HG02938 (cell line): ENCODE measurements around the gene RFX7.
"Not testable (repeated sequence)": the region's sequence is repeated elsewhere in the genome, so short reads cannot be mapped to it uniquely, and the experiment has no call there.

Experiments
- ATAC-seq: cut with Tn5 transposase; IDR thresholded peaks from one replicate; pipeline ENCODE4 v1.9.1; 2021; ENCODE audit warnings: mild to moderate bottlenecking, moderate library complexity; ENCODE audit not compliant: unreplicated experiment

Gene RFX7

DNA sequence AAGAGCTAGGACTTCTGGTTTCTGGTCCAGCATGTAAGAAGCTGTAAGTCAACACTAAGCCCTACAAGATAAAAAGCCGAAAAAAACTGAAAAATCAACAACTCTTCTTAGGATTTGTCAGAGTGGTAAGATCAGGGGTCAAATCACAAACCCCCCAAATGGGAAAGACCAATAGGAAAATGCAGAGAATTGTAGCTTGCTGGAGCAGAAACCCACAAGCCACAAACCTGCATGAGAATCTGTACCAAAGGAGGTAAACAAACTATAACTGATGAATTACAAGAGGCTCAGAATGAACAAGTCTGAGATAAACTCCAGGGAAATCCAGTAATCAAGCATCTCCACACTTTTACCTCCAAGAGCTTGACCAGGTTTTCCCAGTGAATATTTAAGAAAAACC, 36.0 kb downstream of the RFX7 start:
- no peak for ATAC-seq

DNA sequence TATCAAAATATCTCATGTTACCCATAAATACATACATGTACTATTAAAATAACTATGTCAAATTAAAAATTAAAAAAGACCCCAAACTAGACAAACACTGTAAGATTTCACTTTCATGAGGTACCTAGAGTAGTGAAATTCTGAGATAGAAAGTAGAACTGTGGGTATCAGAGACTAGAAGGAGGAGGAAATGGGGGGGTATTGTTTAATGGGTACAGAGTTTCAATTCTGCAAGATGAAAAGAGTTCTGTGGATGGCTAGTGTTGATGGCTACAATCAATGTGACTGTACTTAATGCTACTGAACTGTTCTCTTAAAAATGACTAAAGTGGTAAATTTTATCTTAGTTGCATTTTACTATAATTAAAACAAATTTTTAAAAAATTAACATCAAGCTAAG, 36.6 kb downstream of the RFX7 start:
- peak; percentile 80 for ATAC-seq

DNA sequence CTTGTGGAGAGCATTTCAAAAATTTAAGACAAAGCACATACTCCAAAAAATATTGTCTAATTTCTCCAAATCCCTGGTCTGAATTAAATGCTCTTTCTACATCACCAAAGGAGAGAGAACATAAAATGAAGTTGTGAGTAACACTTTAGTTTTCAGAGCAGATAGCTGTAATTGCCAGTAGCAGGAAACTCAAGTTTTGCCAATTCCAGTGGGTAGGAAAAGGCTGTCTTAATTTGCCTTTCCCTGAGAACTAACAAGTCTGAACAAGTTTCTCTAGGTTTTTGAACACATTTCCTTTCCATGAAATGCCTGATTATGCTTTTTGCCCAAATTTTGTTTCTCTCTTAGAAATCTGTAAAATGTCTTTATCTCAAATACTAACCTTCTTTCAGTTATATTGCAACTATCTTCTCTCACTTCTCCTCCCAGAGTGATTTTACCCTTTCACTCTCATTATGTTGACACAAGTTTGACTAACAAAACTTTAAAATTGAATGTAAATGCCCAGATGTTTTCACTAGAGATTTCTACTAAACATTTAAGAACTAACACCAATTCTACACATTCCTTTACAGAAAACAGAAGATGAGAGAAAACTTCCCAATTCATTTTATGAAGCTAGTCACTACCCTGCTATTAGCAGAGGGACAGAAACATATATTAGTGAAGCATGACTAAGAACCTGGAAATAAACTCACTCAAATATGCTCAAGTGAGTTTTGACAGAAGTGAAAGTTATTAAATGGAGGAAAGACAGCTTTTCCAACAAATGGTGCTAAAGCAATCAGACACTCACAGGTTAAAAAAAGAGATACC, 38.4 kb downstream of the RFX7 start:
- no peak for ATAC-seq

DNA sequence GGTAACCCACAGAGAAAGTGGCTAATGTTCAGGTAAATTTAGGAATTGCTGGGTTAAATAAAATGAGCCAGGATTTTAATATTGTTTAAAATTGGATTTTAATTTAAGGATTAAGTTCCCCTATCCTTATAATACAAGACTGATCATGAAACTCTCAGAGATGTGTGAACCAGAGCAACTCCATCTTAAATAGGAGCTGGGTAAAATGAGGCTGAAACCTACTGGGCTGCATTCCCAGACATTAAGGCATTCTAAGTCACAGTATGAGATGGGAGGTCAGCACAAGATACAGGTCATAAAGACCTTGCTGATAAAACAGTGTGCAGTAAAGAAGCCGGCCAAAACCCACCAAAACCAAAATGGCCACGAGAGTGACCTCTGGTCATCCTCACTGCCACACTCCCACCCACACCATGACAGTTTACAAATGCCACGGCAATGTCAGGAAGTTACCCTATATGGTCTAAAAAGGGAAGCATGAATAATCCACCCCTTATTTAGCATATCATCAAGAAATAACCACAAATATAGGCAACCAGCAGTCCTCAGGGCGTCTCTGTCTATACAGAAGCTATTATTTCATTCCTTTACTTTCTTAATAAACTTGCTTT, 40.3 kb downstream of the RFX7 start:
- not testable (repeated sequence) for ATAC-seq

DNA sequence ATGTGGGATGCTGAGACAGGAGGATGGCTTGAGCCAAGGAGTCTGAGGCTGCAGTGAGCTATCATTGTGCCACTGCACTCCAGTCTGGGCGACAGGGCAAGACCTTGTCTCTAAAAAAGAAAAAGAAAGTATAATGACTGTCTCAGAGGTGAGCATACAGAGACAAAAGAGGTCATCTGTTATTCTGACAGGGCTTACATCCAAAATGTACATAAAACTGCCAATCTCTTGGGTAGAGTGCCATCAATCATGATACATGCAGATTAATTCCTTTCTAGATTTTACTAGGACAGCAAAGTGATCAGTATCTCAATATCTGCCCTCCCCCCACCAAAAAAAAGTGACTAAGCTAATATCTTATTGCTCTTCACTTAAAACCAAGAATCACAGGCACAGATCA, 41.0 kb downstream of the RFX7 start:
- ATAC-seq: no peak

DNA sequence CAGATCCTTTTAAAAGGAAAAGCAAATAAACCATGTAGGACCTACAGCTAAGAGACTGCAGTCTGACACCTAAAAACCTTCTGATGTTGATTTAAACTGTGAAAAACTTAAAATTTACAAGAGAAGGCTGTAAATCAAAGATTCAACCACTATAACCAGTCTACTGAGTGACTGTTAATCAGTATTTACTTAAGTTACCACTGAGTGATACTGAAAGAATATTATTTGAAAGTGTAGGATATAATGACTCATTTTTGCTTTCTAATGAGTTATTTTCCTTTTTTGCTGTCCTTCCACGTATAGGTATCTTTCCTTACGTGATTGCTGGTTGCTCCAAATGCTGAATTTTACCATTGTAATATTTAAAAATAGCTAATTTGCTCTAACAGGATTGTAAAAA, 44.6 kb downstream of the RFX7 start:
- ATAC-seq: peak; percentile 73

DNA sequence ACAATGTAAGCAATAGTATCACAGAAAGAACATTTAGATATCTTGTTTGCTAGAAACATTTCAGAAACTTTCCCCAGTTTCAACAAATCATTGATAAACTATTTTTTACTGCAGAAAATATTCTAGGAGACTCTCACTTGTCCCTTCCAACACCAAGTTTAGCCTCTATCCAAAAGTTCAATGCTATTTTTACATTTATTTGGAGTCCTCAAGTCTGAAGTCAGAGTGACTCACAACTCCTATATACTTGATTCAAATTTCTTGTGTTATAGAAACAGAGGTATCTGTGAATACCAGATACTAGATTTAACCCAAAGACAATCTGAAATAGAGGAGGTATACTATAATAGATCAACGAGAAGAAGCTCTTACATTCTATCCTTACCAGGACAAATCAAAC, 49.6 kb downstream of the RFX7 start:
- ATAC-seq: no peak

DNA sequence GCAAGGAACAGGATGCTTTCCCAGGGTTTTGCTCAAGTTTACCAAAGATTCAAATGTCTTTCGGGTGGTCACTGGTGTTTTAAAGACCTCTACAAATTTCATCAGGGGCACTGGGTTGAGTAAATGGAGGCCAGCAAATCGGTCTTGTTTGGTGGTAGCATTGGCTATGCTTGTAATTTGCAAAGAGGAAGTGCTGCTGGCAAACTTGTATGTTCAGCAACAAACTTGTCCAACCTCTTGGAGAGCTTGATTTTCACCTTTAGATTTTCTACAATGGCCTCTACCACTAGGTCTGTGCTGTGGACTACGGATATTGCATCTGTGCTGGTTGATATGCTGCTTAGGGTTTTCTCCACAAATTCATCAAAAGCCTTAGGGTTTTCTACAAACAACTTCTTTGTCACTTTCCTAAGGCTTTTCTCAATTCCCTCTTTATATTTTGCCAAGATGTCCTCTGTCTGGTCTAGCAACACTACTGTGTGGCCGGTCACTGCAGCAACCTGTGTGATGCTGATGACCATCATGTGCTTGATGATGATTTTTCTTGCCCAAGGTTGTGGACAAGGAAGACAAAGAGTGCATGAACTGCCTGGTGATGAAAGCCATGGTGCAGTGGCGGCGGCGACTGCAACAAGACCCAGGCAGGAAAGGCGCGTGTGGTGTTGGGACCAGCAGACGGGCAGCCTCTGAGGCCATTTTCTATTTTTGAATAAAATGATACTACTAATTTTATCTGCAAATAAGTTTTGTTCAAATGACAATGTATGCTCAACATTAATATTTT, 50.8 kb downstream of the RFX7 start:
- ATAC-seq: no peak

DNA sequence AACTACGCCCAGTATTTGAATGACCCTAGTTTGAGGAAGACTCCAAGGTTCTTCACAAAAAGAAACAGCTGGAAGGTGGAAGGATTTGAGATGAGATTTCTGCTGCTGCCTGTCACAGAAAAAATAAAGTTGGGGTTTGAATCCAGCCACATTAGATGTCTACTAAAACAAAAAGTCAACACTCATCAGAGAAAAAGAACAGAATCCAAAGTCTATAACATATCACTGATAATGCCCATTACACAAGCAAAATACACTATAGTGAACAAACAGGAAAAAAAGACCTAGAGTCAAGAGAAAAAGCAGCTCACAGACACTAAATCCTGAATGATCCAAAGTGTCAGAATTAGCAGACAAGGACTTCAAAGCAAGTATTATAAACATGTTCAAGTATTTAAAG, 56.0 kb downstream of the RFX7 start:
- no peak for ATAC-seq

DNA sequence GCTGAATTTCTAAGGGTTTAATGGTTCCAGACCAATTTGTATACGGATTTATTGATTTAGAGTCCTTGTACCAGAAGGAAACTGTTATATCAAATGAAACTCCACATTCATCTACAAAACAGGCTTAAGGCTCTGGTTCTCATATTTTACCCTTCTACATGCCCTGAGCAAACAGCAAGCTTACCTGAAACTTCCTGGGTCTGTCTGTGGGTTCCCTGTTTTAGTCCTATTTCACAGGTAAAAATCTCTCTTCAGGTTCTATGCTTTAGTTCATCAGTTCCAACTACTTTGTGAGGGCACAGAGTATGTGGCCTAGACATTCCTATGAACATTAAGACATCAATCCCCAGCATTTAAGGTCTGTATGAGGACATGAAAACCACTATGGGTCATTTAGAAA, 57.7 kb downstream of the RFX7 start:
- ATAC-seq: no peak

DNA sequence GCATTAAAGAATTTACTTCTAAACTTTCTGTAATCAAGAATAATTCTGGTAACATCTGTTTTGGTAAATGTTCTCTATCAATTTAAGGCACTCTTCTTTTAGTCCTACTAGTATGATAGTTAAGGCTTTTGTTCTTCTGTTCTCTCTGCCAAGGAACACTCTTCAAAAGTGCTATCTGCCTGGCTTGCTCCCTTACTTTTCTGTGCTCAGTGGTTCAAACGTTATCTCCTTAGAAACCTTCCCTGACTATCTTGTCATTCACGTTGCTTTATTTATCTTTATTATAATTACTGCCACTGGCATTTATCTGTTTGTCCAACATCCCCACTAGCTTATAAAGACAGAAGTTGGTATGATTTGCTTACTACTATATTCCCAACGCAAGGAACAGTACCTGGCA, 59.2 kb downstream of the RFX7 start:
- no peak for ATAC-seq

DNA sequence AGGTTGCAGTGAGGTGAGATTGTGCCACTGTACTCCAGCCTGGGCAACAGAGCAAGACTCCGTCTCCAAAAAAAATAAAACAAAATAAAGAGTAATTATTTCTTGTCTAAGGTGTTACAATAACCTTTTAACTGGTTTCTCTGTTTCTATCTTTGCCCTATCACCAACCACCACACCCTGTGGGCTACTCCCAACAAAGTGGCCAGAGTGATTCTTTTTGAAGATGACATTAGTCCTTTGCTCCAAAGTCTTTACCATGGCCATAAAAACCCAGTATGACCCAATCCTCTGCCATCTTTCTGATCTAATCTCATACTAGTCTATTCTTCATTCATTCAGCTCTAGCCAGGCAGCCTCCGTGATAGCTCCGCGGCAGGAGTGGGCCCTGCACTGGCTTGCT, 62.8 kb downstream of the RFX7 start:
- ATAC-seq: no peak

DNA sequence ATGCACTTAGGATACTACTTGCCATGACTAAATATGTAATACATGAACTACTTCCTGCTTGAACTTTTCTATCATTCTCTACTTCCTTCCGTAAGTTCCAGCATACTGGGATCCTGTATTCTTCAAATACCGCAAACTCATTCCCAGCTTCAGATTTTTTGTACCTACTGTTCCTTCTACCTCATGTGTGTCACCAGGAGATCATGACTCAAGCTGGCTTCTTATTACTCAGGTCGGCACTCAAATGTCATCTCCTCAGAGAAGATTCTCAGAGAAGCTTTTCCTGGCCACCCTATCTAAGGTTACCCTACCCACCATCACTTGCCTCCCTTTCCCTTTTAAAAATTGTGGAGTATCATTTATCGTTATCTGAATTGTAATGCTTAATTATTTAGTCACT, 66.7 kb downstream of the RFX7 start:
- ATAC-seq: no peak

DNA sequence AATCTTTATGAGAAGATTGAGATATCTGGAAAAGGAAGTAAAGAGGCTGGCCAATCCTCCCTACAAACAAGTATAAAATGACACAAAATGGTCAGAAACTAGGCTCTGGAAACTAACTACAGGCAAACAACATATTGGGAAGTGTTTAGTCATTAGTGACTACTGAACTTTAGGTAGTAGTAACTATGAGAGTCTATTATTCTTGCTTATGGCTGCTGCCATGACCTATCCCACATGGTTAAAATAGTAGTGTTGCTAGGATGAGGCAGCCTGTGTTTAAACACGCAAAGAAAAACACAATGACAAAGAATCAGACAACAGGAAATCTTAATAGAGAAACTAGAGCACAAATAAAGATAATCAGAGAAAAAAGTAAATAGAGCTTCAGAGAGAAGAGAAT, 67.9 kb downstream of the RFX7 start:
- ATAC-seq: no peak

DNA sequence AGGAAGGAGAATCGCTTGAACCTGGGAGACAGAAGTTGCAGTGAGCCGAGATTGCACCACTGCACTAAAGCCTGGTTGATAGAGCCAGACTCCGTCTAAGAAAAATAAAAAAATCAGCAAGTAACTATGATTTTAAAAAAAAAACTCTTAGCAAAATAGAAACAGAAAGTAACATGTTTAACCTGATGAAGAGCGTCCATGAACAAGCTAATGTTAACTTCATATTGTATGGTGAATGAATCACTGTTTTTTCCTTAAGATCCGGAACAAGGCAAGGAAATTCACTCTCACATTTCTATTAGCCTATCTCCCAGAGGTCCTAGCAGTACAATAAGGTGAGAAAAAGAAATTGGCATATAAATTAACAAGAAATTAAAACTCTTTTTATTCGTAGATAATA, 69.0 kb downstream of the RFX7 start:
- no peak for ATAC-seq

DNA sequence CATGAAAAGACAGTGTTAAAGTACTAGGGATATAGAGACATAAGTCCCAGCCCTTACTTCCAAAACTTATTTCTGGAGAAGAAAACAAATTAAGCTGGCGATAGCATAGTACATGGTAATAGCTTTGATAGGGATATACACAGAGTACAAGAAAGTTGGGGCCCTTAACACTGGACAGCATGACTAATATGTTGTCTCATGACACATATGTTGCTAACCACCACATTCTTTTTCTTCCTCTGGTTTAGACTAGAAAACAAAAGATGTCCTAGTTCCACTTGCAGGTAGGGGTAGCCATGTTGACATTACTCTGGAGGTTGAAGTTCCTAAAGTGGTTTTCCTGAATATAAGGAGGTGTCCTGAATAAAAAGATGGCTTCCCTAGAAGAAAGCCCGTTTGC, 75.3 kb downstream of the RFX7 start:
- ATAC-seq: peak; percentile 56

DNA sequence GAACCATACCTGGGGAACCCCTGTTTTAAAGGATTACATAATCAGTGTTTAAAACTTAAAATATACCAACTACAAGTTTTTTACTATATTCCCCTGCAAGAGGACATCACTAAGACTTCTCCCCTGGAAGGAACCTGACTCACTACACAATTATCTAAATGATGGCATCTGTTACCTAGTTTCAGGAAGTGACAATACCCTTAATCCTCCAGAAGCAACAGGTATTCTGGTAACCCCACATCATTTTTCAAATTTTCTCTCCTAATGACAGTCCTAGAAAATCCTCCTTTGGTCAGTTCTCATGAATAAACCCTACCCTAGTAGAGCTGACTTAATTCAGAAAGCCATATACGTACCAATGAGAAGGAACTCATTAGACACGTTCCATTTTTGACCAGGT, 78.4 kb downstream of the RFX7 start:
- ATAC-seq: no peak

DNA sequence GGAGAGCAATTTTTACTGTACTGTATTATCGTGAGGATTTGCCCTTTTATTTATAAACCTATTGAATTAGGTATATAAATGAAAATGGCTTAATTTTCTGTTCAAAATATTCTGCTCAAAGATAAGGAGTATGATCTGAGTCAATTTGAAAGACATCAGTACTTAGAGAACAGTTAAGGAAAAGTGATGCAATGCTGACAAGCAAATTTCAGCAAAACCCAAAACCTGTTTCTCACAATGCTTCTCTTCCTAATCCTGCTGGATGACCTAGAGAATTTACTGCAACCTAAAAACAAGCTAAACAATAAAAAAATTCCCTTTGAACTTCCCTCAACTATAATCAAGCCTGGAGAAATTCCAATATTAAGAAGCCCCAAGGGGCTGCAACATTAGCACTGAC, 82.7 kb downstream of the RFX7 start:
- ATAC-seq: no peak

DNA sequence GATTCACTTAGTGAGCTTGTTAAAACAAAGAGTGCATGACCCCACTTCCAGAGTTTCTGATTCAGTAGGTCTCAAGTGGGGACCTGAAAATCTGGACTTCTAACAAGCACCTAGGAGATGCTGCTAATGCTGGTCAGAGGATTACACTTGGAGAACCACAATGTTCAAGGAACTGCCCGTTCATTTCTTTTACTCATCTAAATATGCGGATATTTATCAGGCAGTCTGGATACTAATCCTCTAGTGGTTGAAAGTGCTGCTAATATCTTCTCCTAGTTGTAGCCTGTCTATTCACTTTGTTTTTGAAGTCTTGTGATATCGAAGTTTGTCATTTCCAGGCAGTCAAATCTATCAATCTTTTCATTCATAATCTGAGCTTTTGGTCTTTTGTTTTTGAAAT, 86.8 kb downstream of the RFX7 start:
- no peak for ATAC-seq

DNA sequence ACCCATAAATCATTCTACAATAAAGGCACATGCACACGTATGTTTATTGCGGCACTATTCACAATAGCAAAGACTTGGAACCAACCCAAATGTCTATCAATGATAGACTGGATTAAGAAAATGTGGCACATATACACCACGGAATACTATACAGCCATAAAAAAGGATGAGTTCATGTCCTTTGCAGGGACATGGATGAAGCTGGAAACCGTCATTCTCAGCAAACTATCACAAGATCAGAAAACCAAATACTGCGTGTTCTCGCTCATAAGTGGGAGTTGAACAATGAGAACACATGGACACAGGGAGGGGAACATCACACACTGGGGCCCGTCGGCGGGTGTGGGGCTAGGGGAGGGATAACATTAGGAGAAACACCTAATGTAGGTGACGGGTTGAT, 88.4 kb downstream of the RFX7 start:
- ATAC-seq: not testable (repeated sequence)

DNA sequence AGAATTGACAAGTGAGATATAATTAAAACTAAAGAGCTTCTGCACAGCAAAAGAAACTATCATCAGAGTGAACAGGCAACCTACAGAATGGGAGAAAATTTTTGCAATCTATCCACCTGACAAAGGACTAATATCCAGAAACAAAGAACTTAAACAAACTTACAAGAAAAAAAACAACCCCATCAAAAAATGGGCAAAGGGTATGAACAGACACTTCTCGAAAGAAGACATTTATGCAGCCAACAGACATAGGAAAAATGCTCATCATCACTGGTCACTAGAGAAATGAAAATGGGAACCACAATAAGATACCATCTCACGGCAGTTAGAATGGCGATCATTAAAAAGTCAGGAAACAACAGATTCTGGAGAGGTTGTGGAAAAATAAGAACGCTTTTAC, 88.9 kb downstream of the RFX7 start:
- not testable (repeated sequence) for ATAC-seq

DNA sequence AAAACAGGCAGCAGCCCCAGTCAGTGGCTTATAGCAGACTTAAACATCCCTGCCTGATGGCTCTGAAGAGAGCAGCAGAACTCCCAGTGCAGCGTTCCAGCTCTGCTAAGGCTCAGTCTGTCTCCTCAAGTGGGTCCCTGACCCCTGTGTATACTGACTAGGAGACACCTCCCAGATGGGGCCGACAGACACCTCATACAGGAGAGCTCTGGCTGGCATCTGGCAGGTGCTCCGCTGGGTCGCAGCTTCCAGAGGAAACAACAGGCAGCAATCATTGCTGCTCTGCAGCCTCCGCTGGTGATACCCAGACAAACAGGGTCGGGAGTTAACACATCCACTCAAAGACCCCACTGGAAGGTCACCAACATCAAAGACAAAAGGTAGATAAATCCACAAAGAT, 93.5 kb downstream of the RFX7 start:
- ATAC-seq: no peak
